Immature natural killer cell (primary cell): ENCODE results near the gene MICAL2. TPM values are rescaled to one million over a fixed set of nuclear protein-coding genes. Genes with fewer than 3 reads are reported as not detected.
A peak's percentile ranks its signal among the peaks of the same experiment; 100 is the strongest.

Experiments
- DNase-seq, 3 donors: peaks; one replicate each; pipeline ENCODE4 v3.0.0; 2022; ENCODE audit warnings: mixed read lengths in 1 of 3
- H3K27ac Mint-ChIP-seq, 6 donors: one replicate each; pipeline ENCODE4 v1.8.0; 2020; ENCODE audit warnings: mixed read lengths in 6 of 6, mild to moderate bottlenecking in 5 of 6, inconsistent platforms in 4 of 6, moderate library complexity in 3 of 6
- H3K27me3 Mint-ChIP-seq, 3 donors: one replicate each; pipeline ENCODE4 v1.8.0; 2020 to 2021; ENCODE audit warnings: low read depth in 3 of 3, mild to moderate bottlenecking in 3 of 3, mixed read lengths in 3 of 3, moderate library complexity in 3 of 3, inconsistent platforms in 1 of 3
- H3K36me3 Mint-ChIP-seq, 3 donors: one replicate each; pipeline ENCODE4 v1.8.0; 2020; ENCODE audit warnings: mixed read lengths in 3 of 3, inconsistent platforms in 2 of 3, mild to moderate bottlenecking in 2 of 3
- H3K4me1 Mint-ChIP-seq, 2 donors: one replicate each; pipeline ENCODE4 v1.8.0; 2020; ENCODE audit warnings: inconsistent platforms in 2 of 2, mild to moderate bottlenecking in 2 of 2, mixed read lengths in 2 of 2, moderate library complexity in 1 of 2
- H3K4me3 Mint-ChIP-seq, 5 donors: one replicate each; pipeline ENCODE4 v1.8.0; 2020; ENCODE audit warnings: mild to moderate bottlenecking in 5 of 5, mixed read lengths in 5 of 5, inconsistent platforms in 3 of 5, moderate library complexity in 3 of 5
- H3K9me3 Mint-ChIP-seq, 6 donors: one replicate each; pipeline ENCODE4 v1.8.0; 2020; ENCODE audit warnings: mild to moderate bottlenecking in 6 of 6, mixed read lengths in 6 of 6, inconsistent platforms in 4 of 6, moderate library complexity in 3 of 6
- polyA plus RNA-seq, 3 donors: library from polyadenylated mRNA; unstranded; fragments of 300-500 nt; fragmentation: Illumina TruSeq; gene quantifications; one replicate each; pipeline ENCODE4 v1.2.3, GENCODE V29; 2021

MICAL2 gene
- polyA plus RNA-seq, 3 donors from 2014 or later = 7.0 to 35.0 (median 10.1) TPM

DNA sequence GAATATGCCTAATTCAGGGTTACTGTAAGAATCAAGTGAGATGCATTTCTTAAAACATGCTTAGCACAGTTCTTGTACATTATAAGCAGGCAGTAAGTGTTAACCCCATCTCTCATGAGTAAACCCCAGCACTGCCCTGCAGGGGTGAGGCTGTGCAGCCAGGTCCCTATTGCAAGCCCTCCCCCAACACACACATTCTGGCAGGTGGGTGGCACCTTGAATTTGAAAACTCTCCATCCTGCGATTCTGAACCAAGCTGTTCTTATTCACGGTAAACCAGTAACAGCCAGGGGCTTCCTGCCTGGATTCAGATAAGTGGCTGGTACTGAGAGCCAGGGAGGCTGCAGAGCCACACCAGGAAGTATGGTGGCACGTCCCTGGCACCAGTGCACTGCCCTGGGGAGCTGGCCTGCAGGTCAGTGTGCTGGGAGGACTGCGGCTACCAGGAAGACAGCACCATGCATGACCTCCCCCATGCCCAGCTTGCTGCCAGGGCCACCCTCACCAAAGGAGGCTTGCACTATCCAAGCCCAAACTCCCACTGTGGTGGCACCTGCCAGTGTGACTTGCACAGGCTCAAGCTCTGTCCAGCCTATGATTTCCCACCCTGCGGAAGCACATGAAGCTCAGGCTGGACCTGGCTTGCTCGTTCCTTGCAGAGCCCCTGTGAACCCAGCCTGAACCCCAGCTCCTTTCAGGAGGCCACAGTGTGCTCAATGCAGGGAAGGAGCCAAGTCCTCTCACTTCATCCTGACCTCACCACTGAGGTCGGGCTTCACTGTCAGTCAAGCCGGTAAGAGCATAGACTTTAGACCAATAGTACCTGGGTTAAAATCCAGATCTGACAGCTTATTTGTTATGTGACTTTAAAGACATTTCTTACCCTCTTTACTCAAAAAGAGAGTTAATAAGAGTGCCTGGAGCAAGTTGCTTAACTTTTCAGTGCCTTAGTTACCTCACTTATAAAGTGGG, 88.1 kb downstream of the MICAL2 start:
- H3K36me3 Mint-ChIP-seq = peaks cover 4 to 10% (median 5%) of the 10 kb centered on the region in 3 donors
- peaks cover 0 to 6% (median 2%) of the 10 kb centered on the region in 3 donors for H3K27me3 Mint-ChIP-seq
- H3K4me1 Mint-ChIP-seq = peaks cover 51 to 56% of the 10 kb centered on the region in 2 donors
- no peaks in the 10 kb centered on the region for H3K9me3 Mint-ChIP-seq
- peak overlapping the region; percentile 28 to 99 (median 96) for H3K27ac Mint-ChIP-seq
- peak overlapping the region in 3 of 5 donors; percentile 25 to 93 (median 93) for H3K4me3 Mint-ChIP-seq
- no peak for DNase-seq

DNA sequence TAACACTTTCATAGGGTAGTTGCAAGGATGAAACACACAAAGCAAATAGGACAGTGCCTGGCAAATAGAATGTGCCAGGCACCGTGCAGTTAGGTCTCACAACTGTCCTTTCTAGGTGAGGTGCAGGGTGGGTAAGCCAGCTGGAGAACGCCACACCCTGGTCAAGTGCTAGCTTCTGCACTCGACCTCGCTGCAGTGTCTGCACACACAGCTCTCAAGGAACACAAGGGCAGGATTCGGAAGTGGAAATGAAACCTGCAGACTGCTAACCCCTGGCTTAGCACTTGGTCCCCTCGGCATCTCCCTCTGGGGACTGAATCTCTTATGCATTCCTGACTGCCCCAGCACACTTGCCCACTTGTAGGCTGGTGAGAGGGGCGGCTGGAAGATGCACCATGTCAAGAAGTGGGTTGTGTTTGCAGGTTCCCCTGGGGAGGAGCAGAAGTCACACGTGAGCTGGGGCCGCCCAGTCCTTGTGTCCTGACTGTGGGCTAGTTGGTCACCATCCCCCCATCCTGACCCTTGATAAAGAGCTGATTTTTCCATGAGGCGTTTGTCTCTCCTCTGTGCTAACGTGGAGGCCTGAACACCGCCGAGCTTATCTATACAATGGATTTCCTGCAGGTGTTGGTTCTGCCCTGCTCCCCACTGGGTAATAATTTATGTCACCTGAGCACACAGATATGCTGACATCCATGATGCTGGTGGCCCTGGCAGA, 89.0 kb downstream of the MICAL2 start:
- Mint-ChIP-seq H3K9me3 (no peaks in the 10 kb centered on the region), H3K4me1 (peaks cover 52 to 57% of the 10 kb centered on the region in 2 donors), H3K4me3 (peak overlapping the region in 1 of 5 donors; percentile 19), H3K27ac (peak overlapping the region; percentile 28 to 99 (median 79)), H3K27me3 (peaks cover 0 to 6% (median 2%) of the 10 kb centered on the region in 3 donors), H3K36me3 (peaks cover 6 to 10% (median 8%) of the 10 kb centered on the region in 3 donors)
- DNase-seq = no peak

DNA sequence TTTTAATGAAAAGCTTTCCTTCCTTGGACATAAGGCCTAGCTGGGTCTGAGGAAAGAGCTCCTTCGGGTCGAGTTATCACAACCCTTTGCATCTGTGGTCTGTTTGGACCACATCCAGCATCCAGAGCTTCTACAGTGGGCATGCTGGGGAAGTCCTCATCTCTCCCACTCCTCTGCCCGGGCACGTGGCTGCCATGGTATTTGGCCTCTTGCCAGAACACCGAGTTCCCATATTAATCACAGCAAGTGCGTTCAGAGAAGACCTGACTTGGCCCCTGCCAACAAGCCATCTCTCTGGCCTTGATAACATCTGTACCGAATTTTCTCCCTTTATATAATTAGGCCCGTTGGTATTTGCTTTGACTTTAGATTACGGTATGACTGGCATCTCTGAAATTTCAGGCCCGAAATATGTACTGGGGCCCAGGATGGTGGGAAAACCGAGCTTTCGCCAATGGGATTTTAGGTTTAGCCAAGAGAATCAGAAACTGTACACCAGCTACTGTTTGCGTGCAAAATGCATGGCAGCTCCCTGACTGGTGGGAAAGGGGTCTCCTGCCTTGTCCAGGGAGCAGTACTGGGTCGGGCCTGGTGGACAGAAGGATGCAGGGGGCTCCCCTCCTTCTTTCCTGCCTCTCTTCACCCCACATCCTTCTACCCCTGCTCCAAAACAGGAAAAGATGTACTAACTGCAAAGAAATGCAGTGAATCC, 90.0 kb downstream of the MICAL2 start:
- H3K27ac Mint-ChIP-seq = peak overlapping the region in 2 of 6 donors; percentile 65 to 68
- no peaks in the 10 kb centered on the region for H3K9me3 Mint-ChIP-seq
- peaks cover 0 to 6% (median 2%) of the 10 kb centered on the region in 3 donors for H3K27me3 Mint-ChIP-seq
- no peak for DNase-seq
- no peak overlapping the region for H3K4me3 Mint-ChIP-seq
- peaks cover 42 to 47% of the 10 kb centered on the region in 2 donors for H3K4me1 Mint-ChIP-seq
- peaks cover 6 to 16% (median 10%) of the 10 kb centered on the region in 3 donors for H3K36me3 Mint-ChIP-seq

DNA sequence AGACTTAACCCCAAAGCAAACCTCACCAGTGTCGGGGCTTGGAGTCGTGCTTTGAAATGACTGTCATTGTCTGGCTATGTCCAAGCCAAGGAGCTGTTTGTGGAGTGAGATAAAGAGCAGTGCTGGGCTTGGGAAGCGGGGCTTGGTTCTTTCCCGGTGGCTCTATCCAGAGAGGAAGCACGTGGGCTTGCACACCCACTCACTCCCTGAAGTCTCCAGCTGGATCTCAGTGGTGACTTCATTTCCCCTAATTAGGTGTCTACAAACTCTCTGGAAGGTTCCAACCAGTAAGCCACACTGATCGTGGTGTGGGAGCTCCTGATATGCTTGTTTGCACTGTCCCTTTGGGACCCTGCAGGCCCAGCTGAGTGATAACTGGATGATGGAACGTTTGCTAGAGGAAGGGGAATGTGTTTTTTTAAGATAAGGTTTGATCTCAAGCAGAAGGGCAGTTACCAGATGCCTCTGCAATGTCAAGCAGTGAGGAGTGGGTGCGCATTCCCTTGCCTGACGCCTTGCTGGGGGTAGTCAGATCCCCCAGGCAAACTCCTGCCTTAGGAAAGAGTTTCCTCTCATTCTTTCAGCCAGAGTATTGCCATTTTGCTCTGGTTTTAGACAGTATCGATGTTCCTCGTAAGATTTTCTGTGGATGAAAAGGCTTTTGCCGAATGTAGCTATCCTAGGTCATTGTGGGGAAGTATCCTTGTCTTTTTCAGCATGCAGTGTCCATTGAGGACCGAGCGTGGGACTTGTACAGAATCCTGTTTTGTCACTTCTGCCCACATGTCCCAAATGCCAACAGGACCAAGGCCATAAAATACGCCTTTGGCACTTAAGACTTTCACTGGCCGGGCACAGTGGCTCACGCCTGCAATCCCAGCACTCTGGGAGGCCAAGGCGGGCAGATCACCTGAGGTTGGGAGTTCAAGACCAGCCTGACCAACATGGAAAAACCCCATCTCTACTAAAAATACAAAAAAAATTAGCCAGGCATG, 90.9 kb downstream of the MICAL2 start:
- H3K4me3 Mint-ChIP-seq = no peak overlapping the region
- peaks cover 0 to 6% (median 2%) of the 10 kb centered on the region in 3 donors for H3K27me3 Mint-ChIP-seq
- peaks cover 33 to 38% of the 10 kb centered on the region in 2 donors for H3K4me1 Mint-ChIP-seq

DNA sequence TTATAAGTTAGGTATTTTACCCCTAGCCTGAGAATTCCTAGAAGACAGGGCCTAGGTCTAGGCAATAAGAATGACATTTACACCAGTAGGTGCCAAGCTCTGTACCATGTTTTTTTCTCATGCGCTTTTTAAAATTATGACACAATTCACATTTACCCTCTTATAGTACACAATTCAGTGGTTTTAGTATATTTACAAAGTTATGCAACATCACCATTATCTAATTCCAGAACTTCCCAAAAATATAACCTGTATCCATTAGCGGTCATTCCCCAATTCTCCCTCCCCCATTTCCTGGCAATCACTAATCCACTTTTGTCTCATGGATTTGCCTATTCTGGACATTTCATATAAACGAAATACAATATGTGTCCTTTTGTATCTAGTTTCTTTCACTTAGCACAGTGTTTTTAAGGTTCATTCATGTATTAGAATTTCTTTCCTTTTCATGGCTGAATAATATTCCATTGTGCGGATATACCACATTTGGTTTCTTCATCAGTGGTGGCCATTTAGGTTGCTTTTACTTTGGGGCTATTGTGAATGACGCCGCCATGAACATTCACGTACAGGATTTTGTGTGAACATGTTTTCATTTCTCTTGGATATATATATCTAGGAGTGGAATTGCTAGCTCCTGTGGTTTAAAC, 92.4 kb downstream of the MICAL2 start:
- Mint-ChIP-seq H3K27me3 (peaks cover 0 to 6% (median 2%) of the 10 kb centered on the region in 3 donors), H3K4me1 (peaks cover 18 to 23% of the 10 kb centered on the region in 2 donors), H3K9me3 (no peaks in the 10 kb centered on the region), H3K27ac (peak overlapping the region in 1 of 6 donors; percentile 4), H3K4me3 (no peak overlapping the region), H3K36me3 (peaks cover 14 to 25% (median 16%) of the 10 kb centered on the region in 3 donors)
- no peak for DNase-seq

More for the DNA sequence above, 90.9 kb downstream of the MICAL2 start:
- Mint-ChIP-seq H3K36me3 (peaks cover 6 to 19% (median 12%) of the 10 kb centered on the region in 3 donors), H3K27ac (peak overlapping the region in 2 of 6 donors; percentile 25 to 68), H3K9me3 (no peaks in the 10 kb centered on the region)
- no peak for DNase-seq

DNA sequence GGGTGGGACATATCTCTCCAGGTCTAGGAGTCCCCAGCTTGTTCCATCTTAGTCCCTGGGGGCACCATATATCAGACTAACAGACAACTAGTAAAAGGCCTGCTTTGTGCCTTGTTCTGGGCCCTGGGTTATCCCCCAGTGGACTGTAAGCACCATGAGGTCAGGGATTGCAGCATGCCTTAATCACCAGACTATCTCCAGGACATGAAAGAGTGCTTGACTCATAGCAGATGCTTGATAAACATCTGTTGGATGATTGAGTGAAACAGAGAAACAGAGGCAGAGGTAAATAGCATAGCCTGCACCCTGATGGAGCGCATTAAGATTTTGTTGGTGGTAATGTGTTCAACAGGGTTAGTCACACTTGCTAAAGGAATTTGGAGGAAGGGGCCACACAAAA, 94.1 kb downstream of the MICAL2 start:
- Mint-ChIP-seq H3K27me3 (peaks cover 0 to 4% (median 2%) of the 10 kb centered on the region in 3 donors), H3K4me1 (peaks cover 6 to 8% of the 10 kb centered on the region in 2 donors), H3K9me3 (no peaks in the 10 kb centered on the region), H3K36me3 (peaks cover 24 to 42% (median 31%) of the 10 kb centered on the region in 3 donors), H3K4me3 (no peak overlapping the region), H3K27ac (peak overlapping the region in 2 of 6 donors; percentile 16 to 54)
- DNase-seq = no peak

DNA sequence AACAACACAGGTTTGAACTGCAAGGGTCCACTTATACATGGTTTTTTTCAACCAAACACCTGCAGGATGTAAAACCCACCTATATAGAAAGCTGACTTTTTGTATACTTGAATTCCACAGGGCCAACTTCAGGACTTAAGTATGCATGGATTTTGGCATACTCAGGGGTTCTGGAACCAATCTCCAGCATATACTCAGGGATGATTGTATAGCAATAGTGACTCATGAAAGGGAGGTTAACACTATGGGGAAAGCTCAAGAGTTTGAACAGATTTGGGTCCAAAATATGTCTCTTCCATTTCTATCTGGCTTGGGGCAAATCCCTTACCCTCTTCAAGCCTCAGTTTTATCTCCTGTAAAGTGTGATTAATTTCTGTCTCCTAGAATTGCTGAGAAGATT, 94.9 kb downstream of the MICAL2 start:
- Mint-ChIP-seq H3K27ac (peak overlapping the region in 1 of 6 donors; percentile 11), H3K4me1 (peaks cover 6 to 8% of the 10 kb centered on the region in 2 donors), H3K4me3 (no peak overlapping the region), H3K9me3 (no peaks in the 10 kb centered on the region), H3K27me3 (peaks cover 0 to 4% (median 2%) of the 10 kb centered on the region in 3 donors), H3K36me3 (peaks cover 31 to 50% (median 34%) of the 10 kb centered on the region in 3 donors)
- DNase-seq = no peak

DNA sequence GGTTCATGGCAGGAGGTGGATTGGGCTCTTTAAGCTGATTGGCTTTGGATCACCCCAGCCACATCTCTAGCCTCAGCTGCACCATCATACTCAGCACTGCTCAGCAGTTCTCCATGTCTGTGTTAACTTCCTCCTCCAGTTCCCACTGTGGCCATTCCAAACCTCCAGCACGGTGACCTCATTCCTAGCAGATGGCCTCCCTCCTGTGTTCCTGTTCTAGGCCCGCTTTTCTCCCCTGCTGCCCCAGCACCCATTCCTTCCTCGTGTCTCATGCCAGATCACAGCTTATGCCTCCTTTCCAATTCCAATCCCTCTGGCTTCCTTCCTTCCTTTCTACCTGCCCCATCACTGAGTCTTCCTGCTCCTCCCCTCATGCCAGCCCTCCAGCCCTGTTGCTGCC, 96.1 kb downstream of the MICAL2 start:
- H3K27ac Mint-ChIP-seq = peak overlapping the region in 5 of 6 donors; percentile 23 to 65 (median 50)
- no peaks in the 10 kb centered on the region for H3K9me3 Mint-ChIP-seq
- peaks cover 4 to 8% of the 10 kb centered on the region in 2 donors for H3K4me1 Mint-ChIP-seq
- peaks cover 34 to 57% (median 37%) of the 10 kb centered on the region in 3 donors for H3K36me3 Mint-ChIP-seq
- no peak for DNase-seq
- H3K4me3 Mint-ChIP-seq = no peak overlapping the region
- peaks cover 0 to 2% (median 1%) of the 10 kb centered on the region in 3 donors for H3K27me3 Mint-ChIP-seq

DNA sequence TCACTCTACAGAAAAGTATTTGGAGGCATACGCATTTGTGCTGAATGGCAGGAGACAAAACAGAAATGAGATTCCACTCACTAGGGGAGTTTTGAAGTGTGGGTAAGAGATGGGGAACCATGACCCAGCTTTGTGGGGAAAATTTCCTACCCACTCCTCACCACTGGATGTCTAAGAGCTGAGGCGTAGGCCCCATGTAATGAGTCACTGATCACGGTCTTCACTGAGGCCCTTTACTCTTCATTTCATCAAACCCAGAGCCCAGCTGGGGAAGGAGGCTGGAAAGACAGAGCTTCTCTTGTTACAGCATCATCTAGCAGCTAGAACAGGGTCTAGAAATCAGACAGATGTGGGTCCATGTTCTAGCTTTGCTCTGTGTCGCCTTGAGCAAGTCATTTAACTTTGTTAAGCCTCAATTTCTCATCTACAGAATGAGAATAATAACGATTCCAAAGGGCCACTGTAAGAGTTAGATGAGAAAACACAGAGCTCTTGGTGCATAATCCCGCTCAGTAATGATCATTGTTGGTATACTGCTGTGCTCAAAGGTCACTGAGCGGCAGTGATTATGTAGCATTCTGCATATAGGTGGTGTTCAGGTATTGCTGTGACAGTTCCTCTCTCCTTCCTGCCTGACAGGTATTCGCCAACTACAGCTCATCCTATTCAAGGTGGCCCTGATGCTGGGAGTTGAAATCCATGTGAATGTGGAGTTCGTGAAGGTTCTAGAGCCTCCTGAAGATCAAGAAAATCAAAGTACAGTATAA, 97.2 kb downstream of the MICAL2 start:
- no peak for DNase-seq
- peak overlapping the region in 4 of 6 donors; percentile 33 to 65 (median 54) for H3K27ac Mint-ChIP-seq
- H3K36me3 Mint-ChIP-seq = peaks cover 37 to 57% (median 39%) of the 10 kb centered on the region in 3 donors
- H3K4me3 Mint-ChIP-seq = no peak overlapping the region
- no peaks in the 10 kb centered on the region for H3K27me3 Mint-ChIP-seq
- peaks cover 4 to 8% of the 10 kb centered on the region in 2 donors for H3K4me1 Mint-ChIP-seq
- no peaks in the 10 kb centered on the region for H3K9me3 Mint-ChIP-seq

DNA sequence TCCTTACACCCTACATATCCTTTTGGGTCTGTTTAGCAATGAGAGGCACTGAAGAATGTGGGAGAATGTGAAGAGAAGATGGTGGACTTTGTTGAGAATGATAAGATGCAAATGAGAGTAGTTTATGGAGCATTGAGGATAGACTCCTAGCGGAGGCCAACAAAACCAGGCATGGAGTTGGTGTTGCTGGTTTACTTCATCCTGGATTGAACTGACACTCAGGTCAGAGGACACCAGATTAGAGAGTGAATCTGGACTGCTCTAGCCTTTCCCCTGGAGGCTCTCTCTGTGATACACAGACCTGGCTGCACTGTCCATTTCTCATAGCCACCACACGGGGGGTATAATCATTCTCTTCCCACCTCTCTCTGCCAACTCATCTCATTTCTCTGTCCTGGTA, 98.7 kb downstream of the MICAL2 start:
- H3K36me3 Mint-ChIP-seq = peaks cover 37 to 61% (median 40%) of the 10 kb centered on the region in 3 donors

DNA sequence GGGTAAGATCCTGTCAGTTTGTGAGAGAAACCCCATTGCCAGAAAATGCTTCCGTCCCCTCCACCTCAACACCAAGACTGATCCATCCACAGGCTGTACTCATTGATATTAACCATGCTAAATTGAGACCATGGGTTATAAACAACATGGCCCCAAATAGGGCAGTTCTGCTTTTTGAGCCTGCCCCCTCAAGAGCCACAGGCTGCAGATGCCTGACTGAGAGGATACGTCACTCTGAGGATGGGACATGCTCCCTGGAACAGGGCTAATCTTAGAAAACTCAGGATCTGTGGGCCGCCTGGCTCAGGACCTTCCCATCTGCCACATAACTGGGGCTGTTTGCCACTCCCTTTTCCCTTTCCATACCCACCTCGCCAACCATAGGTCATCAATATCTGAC, 99.8 kb downstream of the MICAL2 start:
- peaks cover 13 to 16% of the 10 kb centered on the region in 2 donors for H3K4me1 Mint-ChIP-seq
- peak overlapping the region in 3 of 6 donors; percentile 5 to 48 (median 31) for H3K27ac Mint-ChIP-seq
- H3K4me3 Mint-ChIP-seq = no peak overlapping the region
- peaks cover 43 to 60% (median 45%) of the 10 kb centered on the region in 3 donors for H3K36me3 Mint-ChIP-seq
- no peak for DNase-seq
- H3K9me3 Mint-ChIP-seq = peaks cover 0 to 3% (median 0%) of the 10 kb centered on the region in 6 donors
- H3K27me3 Mint-ChIP-seq = peaks cover 1 to 5% (median 4%) of the 10 kb centered on the region in 3 donors

More for the DNA sequence above, 98.7 kb downstream of the MICAL2 start:
- no peak for DNase-seq
- H3K27ac Mint-ChIP-seq = peak overlapping the region in 3 of 6 donors; percentile 53 to 63 (median 57)
- no peak overlapping the region for H3K4me3 Mint-ChIP-seq
- peaks cover 2 to 8% of the 10 kb centered on the region in 2 donors for H3K4me1 Mint-ChIP-seq
- no peaks in the 10 kb centered on the region for H3K9me3 Mint-ChIP-seq
- H3K27me3 Mint-ChIP-seq = no peaks in the 10 kb centered on the region
